GM23248 (cell line): ENCODE measurements around the gene HIVEP1. TPM values are rescaled to one million over a fixed set of nuclear protein-coding genes. Genes with fewer than 3 reads are reported as not detected.

Experiments used
- DNase-seq: peaks from one replicate; pipeline ENCODE4 v3.0.0-alpha.2; 2015
- H2AFZ ChIP-seq: fragments of 200-600 bp; sonication (generic); 2 replicates; pipeline ENCODE4 v1.6.1; 2016; ENCODE audit warnings: antibody characterized with exemption
- H3F3A ChIP-seq: fragments of 200-600 bp; sonication (generic); 2 replicates; pipeline ENCODE4 v1.6.1; 2016; ENCODE audit warnings: mild to moderate bottlenecking, antibody characterized with exemption, mixed run types; ENCODE audit not compliant: insufficient read depth
- H3K27ac ChIP-seq: fragments of 200-600 bp; sonication (generic); 2 replicates; pipeline ENCODE4 v1.5.1; 2016; ENCODE audit warnings: mild to moderate bottlenecking
- H3K27me3 ChIP-seq: fragments of 200-600 bp; sonication (generic); replicated peaks from 2 replicates; pipeline ENCODE4 v1.6.1; 2016; ENCODE audit warnings: mild to moderate bottlenecking; ENCODE audit not compliant: insufficient read depth
- H3K36me3 ChIP-seq: fragments of 200-600 bp; sonication (generic); 2 replicates; pipeline ENCODE4 v1.6.1; 2016; ENCODE audit warnings: low read depth, mild to moderate bottlenecking
- H3K4me1 ChIP-seq: fragments of 200-600 bp; sonication (generic); 2 replicates; pipeline ENCODE4 v1.6.1; 2016; ENCODE audit warnings: mild to moderate bottlenecking; ENCODE audit not compliant: insufficient read depth
- H3K4me2 ChIP-seq: fragments of 200-600 bp; sonication (generic); one replicate; pipeline ENCODE4 v1.6.1; 2016; ENCODE audit warnings: mild to moderate bottlenecking; ENCODE audit not compliant: unreplicated experiment
- H3K4me3 ChIP-seq: fragments of 200-600 bp; sonication (generic); 2 replicates; pipeline ENCODE4 v1.5.1; 2016; ENCODE audit warnings: mild to moderate bottlenecking
- H3K79me2 ChIP-seq: fragments of 200-600 bp; sonication (generic); 2 replicates; pipeline ENCODE4 v1.6.1; 2016; ENCODE audit warnings: mild to moderate bottlenecking; ENCODE audit not compliant: insufficient read depth
- H3K9ac ChIP-seq: fragments of 200-600 bp; sonication (generic); 2 replicates; pipeline ENCODE4 v1.6.1; 2016; ENCODE audit warnings: mild to moderate bottlenecking
- H3K9me2 ChIP-seq: fragments of 200-600 bp; sonication (generic); 2 replicates; pipeline ENCODE4 v1.6.1; 2016; ENCODE audit warnings: mixed run types, mild to moderate bottlenecking, moderate library complexity; ENCODE audit not compliant: insufficient read depth
- H3K9me3 ChIP-seq: fragments of 200-600 bp; sonication (generic); one replicate; pipeline ENCODE4 v1.6.1; 2017; ENCODE audit warnings: low read depth
- H4K20me1 ChIP-seq: fragments of 200-600 bp; sonication (generic); 2 replicates; pipeline ENCODE4 v1.6.0; 2016; ENCODE audit not compliant: insufficient read depth
- EZH2 ChIP-seq: fragments of 200-600 bp; sonication (generic); IDR thresholded peaks from 2 replicates; pipeline ENCODE4 v1.6.1; 2018; ENCODE audit warnings: antibody characterized with exemption, mild to moderate bottlenecking; ENCODE audit not compliant: insufficient read depth, poor library complexity, severe bottlenecking
- EZH2phosphoT487 ChIP-seq: fragments of 200-600 bp; sonication (generic); IDR thresholded peaks from 2 replicates; pipeline ENCODE4 v1.6.1; 2018; ENCODE audit warnings: antibody characterized with exemption, moderate library complexity, mild to moderate bottlenecking, low read depth; ENCODE audit not compliant: insufficient read depth
- WGBS, 2 experiments: methylation state at CpG; one replicate each; pipeline ENCODE4 v1.1.6; 2015 to 2017; ENCODE audit warnings: low lambda C conversion rate in 2 of 2, low coverage in 1 of 2; ENCODE audit errors: missing lambda C conversion rate in 2 of 2; 5-methylcytosine and 5-hydroxymethylcytosine counted together
- in situ Hi-C: fragments of 300-500 bp; cut with MboI; formaldehyde crosslinking; loops from 2 replicates; pipeline ENCODE4 v1.15.0; 2020
- polyA plus RNA-seq: library from polyadenylated mRNA; unstranded; fragments of >200 nt; fragmentation: Nextera tagmentation; extraction: Ambion mirVana; gene quantifications from 2 replicates; pipeline ENCODE4 v1.2.1, GENCODE V29; 2016
- total RNA-seq: library from RNA; depleted of rRNA; stranded (reverse); fragments of >200 nt; shearing (Covaris generic); gene quantifications from 2 replicates; pipeline ENCODE4 v1.2.3, GENCODE V29; 2014

Gene HIVEP1
- total and polyA plus RNA-seq, 2 experiments from 2014 or later = 3.3 to 7.1 TPM

- no peaks in the 10 kb centered on the region for H3K9me3 ChIP-seq
- no peak for DNase-seq
- no peaks in the 10 kb centered on the region for H3K9me2 ChIP-seq
- H3K4me2 ChIP-seq = no peak overlapping the region
- no peaks in the 10 kb centered on the region for H4K20me1 ChIP-seq
- no peaks in the 10 kb centered on the region for H3K27me3 ChIP-seq
- H3K9ac ChIP-seq = no peak overlapping the region
- no peaks in the 10 kb centered on the region for H3F3A ChIP-seq
- TF ChIP-seq EZH2 (no peak), EZH2phosphoT487 (no peak)
- H3K36me3 ChIP-seq = no peaks in the 10 kb centered on the region
- no peaks in the 10 kb centered on the region for H3K79me2 ChIP-seq
- H3K4me1 ChIP-seq = no peaks in the 10 kb centered on the region
- in situ Hi-C loops = no loop called here
- no peak overlapping the region for H3K4me3 ChIP-seq
- H2AFZ ChIP-seq = no peak overlapping the region
- H3K27ac ChIP-seq = no peak overlapping the region
Observed at GRCh38 chr6:12189150-12189549, 177.0 kb downstream of the HIVEP1 start.

DNA sequence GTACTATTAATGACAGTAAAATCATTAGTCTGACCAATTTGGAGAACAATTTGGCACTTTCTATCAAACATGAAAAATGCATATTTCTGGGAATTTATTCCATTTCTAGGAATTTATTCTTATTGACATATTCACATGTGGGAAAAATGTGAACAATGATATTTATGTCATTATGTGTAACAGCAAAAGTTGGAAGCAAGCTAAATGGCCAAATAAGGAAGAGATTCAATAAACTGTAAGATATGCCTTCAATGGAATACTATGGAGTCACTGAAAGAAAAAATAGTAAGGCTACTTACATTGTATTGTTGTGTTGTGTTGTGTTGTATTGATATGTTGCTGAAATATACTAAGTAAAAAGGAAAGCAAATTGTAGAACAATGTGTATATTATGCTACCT lies 177.5 kb downstream of the HIVEP1 start:
- in situ Hi-C loops = no loop called here
- Histone ChIP-seq H3K36me3 (no peaks in the 10 kb centered on the region), H3K27me3 (no peaks in the 10 kb centered on the region), H3K4me1 (no peaks in the 10 kb centered on the region), H3K79me2 (no peaks in the 10 kb centered on the region), H3K27ac (no peak overlapping the region), H2AFZ (no peak overlapping the region), H4K20me1 (no peaks in the 10 kb centered on the region), H3K9me2 (no peaks in the 10 kb centered on the region), H3K4me2 (no peak overlapping the region), H3K4me3 (no peak overlapping the region), H3F3A (no peaks in the 10 kb centered on the region), H3K9me3 (no peaks in the 10 kb centered on the region), H3K9ac (no peak overlapping the region)
- no peak for TF ChIP-seq EZH2phosphoT487
- TF ChIP-seq EZH2 = no peak
- no peak for DNase-seq

DNA sequence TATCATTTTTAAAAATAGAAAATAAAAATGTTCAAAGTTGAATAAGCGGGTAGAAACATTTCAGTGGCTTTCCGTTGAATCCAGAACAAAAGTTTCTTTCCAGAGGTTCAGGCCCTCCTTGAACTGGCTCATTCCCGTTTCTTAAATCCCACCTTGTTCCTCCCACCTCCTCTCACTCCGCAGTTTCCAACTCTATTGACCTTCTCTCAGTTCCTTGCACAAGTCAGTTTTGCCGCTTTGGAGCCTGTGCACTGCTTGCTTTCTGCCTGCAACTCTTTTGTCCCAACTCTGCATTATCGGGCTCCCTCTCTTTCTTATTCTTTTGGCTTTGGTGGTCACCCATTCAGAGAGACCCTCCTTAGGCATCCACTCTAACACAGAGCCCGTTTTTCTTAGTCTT lies 178.1 kb downstream of the HIVEP1 start:
- no peaks in the 10 kb centered on the region for H3K36me3 ChIP-seq
- no peaks in the 10 kb centered on the region for H3K9me2 ChIP-seq
- H3K9me3 ChIP-seq = no peaks in the 10 kb centered on the region
- H3K79me2 ChIP-seq = no peaks in the 10 kb centered on the region
- H3F3A ChIP-seq = no peaks in the 10 kb centered on the region
- in situ Hi-C loops = no loop called here
- TF ChIP-seq EZH2 = no peak
- no peak for TF ChIP-seq EZH2phosphoT487
- no peaks in the 10 kb centered on the region for H4K20me1 ChIP-seq
- 81 to 83% methylated on average over 7 of the region's 7 CpGs for WGBS, 2 experiments
- H3K27me3 ChIP-seq = no peaks in the 10 kb centered on the region
- DNase-seq = no peak
- no peaks in the 10 kb centered on the region for H3K4me1 ChIP-seq
- no peak overlapping the region for H3K9ac ChIP-seq
- no peak overlapping the region for H3K27ac ChIP-seq
- H3K4me3 ChIP-seq = no peak overlapping the region
- H2AFZ ChIP-seq = no peak overlapping the region
- H3K4me2 ChIP-seq = no peak overlapping the region

DNA sequence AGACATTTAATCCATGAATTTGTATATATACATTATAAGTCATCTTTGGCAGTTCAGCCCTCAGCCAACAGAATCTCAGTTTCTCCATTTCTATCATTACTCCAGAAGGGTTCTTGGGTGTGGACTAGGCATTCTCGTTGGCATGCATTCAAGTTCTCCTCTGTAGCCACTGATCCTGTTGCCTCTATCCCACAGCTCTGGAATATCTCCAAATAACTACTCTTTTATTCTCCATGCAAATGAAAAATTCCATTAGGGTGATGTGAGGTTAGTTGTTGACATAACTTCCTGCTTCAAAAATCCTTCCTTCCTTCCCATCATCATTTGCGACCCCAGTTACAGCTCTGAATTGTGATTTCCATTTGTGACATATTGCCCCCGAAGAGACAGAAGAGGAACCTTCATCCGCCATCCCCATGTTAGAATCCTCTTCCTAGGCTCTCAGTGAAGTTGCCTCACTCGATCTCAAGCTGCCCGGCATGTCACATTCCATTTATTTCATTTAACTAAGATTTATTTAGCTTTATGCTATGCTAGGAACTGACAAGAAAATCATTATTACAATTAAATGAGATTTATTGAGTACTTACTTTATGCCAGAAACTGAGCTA lies 184.3 kb downstream of the HIVEP1 start:
- Histone ChIP-seq H3K4me1 (peaks cover 4% of the 10 kb centered on the region; the same call in 1 of the 2 replicates), H3K27me3 (no peaks in the 10 kb centered on the region), H3K79me2 (no peaks in the 10 kb centered on the region), H3K9ac (no peak overlapping the region), H3K4me2 (no peak overlapping the region), H3K9me3 (no peaks in the 10 kb centered on the region), H2AFZ (peak overlapping the region; percentile 61; the same call in 1 of the 2 replicates), H3K9me2 (no peaks in the 10 kb centered on the region), H3K36me3 (no peaks in the 10 kb centered on the region), H3K27ac (no peak overlapping the region), H3K4me3 (no peak overlapping the region), H3F3A (no peaks in the 10 kb centered on the region), H4K20me1 (no peaks in the 10 kb centered on the region)
- in situ Hi-C loops = no loop called here
- 48 to 49% methylated on average over 6 of the region's 6 CpGs for WGBS, 2 experiments
- TF ChIP-seq EZH2 (no peak), EZH2phosphoT487 (no peak)
- peak; percentile 29 for DNase-seq

DNA sequence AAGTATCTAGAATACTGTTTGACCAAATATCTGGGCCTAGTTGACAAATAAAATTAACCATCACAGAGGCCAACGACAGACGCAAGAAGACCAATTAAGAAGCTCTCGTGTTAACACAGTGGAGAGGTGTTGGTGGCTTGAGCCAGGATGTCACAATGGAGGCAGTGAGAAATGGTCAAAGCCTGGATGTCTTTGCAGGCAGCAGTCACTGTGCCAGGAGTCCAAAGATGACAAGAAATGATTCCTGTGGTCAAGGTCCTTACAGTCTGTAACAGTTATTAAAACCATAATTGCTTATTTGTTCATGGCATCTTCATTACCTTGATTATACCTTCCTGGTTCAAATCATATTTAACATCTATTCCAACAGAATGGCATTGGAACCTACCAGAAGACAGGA lies 186.7 kb downstream of the HIVEP1 start:
- no peak for TF ChIP-seq EZH2phosphoT487
- TF ChIP-seq EZH2 = no peak
- H3K4me1 ChIP-seq = peaks cover 4% of the 10 kb centered on the region; the same call in 1 of the 2 replicates
- no peaks in the 10 kb centered on the region for H3K79me2 ChIP-seq
- no peaks in the 10 kb centered on the region for H3K27me3 ChIP-seq
- no peaks in the 10 kb centered on the region for H3F3A ChIP-seq
- no peak for DNase-seq
- no peak overlapping the region for H3K4me3 ChIP-seq
- H4K20me1 ChIP-seq = no peaks in the 10 kb centered on the region
- H3K27ac ChIP-seq = no peak overlapping the region
- no peaks in the 10 kb centered on the region for H3K9me2 ChIP-seq
- H3K4me2 ChIP-seq = no peak overlapping the region
- no peaks in the 10 kb centered on the region for H3K36me3 ChIP-seq
- in situ Hi-C loops = no loop called here
- no peaks in the 10 kb centered on the region for H3K9me3 ChIP-seq
- H2AFZ ChIP-seq = no peak overlapping the region
- WGBS, 2 experiments = 96% methylated on average over 3 of the region's 3 CpGs
- H3K9ac ChIP-seq = no peak overlapping the region
